H9 (cell line): ENCODE measurements around the gene GSE1. TPM values are rescaled to one million over a fixed set of nuclear protein-coding genes. Genes with fewer than 3 reads are reported as not detected.

ENCODE experiments used
- DNase-seq: peaks from one replicate; pipeline ENCODE4 v3.0.0-alpha.2; 2017
- H2AFZ ChIP-seq: one replicate; pipeline ENCODE4 v1.6.1; 2013; ENCODE audit warnings: mild to moderate bottlenecking, low read length, control low read depth, moderate library complexity
- H2AK5ac ChIP-seq: 2 replicates; pipeline ENCODE4 v1.6.1; 2013; ENCODE audit warnings: low read length, control low read depth, mixed read lengths; ENCODE audit not compliant: insufficient read length
- H2BK120ac ChIP-seq: one replicate; pipeline ENCODE4 v1.6.1; 2013; ENCODE audit warnings: low read depth, mild to moderate bottlenecking, low read length, control low read depth, inconsistent platforms; ENCODE audit not compliant: poor library complexity, severe bottlenecking
- H2BK12ac ChIP-seq: 2 replicates; pipeline ENCODE4 v1.6.1; 2013; ENCODE audit warnings: low read length, control low read depth, mixed read lengths, low read depth; ENCODE audit not compliant: insufficient read length
- H2BK15ac ChIP-seq: 2 replicates; pipeline ENCODE4 v1.6.1; 2013; ENCODE audit warnings: low read depth, low read length, control low read depth
- H2BK20ac ChIP-seq: one replicate; pipeline ENCODE4 v1.6.1; 2013; ENCODE audit warnings: low read depth, mild to moderate bottlenecking, low read length, control low read depth, inconsistent platforms; ENCODE audit not compliant: poor library complexity, severe bottlenecking
- H2BK5ac ChIP-seq: 2 replicates; pipeline ENCODE4 v1.6.1; 2013; ENCODE audit warnings: low read length, control low read depth, mixed read lengths; ENCODE audit not compliant: insufficient read length
- H3K14ac ChIP-seq: 2 replicates; pipeline ENCODE4 v1.6.1; 2013; ENCODE audit warnings: low read length, control low read depth; ENCODE audit not compliant: insufficient read depth
- H3K18ac ChIP-seq: 2 replicates; pipeline ENCODE4 v1.6.1; 2013; ENCODE audit warnings: low read depth, mild to moderate bottlenecking, mixed read lengths, low read length, control low read depth; ENCODE audit not compliant: insufficient read length
- H3K23ac ChIP-seq: 2 replicates; pipeline ENCODE4 v1.6.1; 2013; ENCODE audit warnings: low read length, control low read depth, mixed read lengths, low read depth; ENCODE audit not compliant: insufficient read length
- H3K23me2 ChIP-seq: 2 replicates; pipeline ENCODE4 v1.6.1; 2013; ENCODE audit warnings: low read depth, mild to moderate bottlenecking, mixed read lengths, low read length, control low read depth; ENCODE audit not compliant: insufficient read length, poor library complexity, severe bottlenecking
- H3K27ac ChIP-seq: 2 replicates; pipeline ENCODE4 v1.5.1; 2013; ENCODE audit warnings: low read length, control low read depth, mixed read lengths, low read depth; ENCODE audit not compliant: insufficient read length
- H3K27me3 ChIP-seq: 2 replicates; pipeline ENCODE4 v1.6.1; 2013; ENCODE audit warnings: low read length, control low read depth, inconsistent platforms; ENCODE audit not compliant: insufficient read depth
- H3K4ac ChIP-seq: 2 replicates; pipeline ENCODE4 v1.6.1; 2013; ENCODE audit warnings: low read depth, mild to moderate bottlenecking, control low read depth, inconsistent platforms, low read length, moderate library complexity
- H3K4me1 ChIP-seq: 2 replicates; pipeline ENCODE4 v1.6.1; 2013; ENCODE audit warnings: low read length, control low read depth, inconsistent platforms; ENCODE audit not compliant: insufficient read depth
- H3K4me2 ChIP-seq: 2 replicates; pipeline ENCODE4 v1.6.1; 2013; ENCODE audit warnings: low read length, control low read depth, mixed read lengths; ENCODE audit not compliant: insufficient read length, insufficient read depth
- H3K56ac ChIP-seq: 2 replicates; pipeline ENCODE4 v1.6.1; 2013; ENCODE audit warnings: low read depth, mild to moderate bottlenecking, mixed read lengths, low read length, control low read depth; ENCODE audit not compliant: insufficient read length
- H3K79me1 ChIP-seq: 2 replicates; pipeline ENCODE4 v1.6.1; 2013; ENCODE audit warnings: low read depth, mild to moderate bottlenecking, moderate library complexity, low read length, control low read depth, inconsistent platforms; ENCODE audit not compliant: insufficient read depth, poor library complexity, severe bottlenecking
- H3K79me2 ChIP-seq: 2 replicates; pipeline ENCODE4 v1.6.1; 2013; ENCODE audit warnings: low read length, control low read depth, inconsistent platforms; ENCODE audit not compliant: insufficient read depth
- H3K9ac ChIP-seq: 2 replicates; pipeline ENCODE4 v1.6.1; 2013; ENCODE audit warnings: low read length, control low read depth, mixed read lengths; ENCODE audit not compliant: insufficient read length; ENCODE audit errors: extremely low read depth
- H3K9me3 ChIP-seq: one replicate; pipeline ENCODE4 v1.6.1; 2013; ENCODE audit warnings: low read depth, low read length, inconsistent platforms; ENCODE audit not compliant: control insufficient read depth
- H3T11ph ChIP-seq: one replicate; pipeline ENCODE4 v1.6.1; 2013; ENCODE audit warnings: mild to moderate bottlenecking, low read length, control low read depth, inconsistent platforms
- H4K20me1 ChIP-seq: one replicate; pipeline ENCODE4 v1.6.1; 2013; ENCODE audit not compliant: control insufficient read depth, insufficient read length, insufficient read depth
- H4K5ac ChIP-seq: 2 replicates; pipeline ENCODE4 v1.6.1; 2013; ENCODE audit warnings: low read depth, mild to moderate bottlenecking, mixed read lengths, low read length, control low read depth; ENCODE audit not compliant: insufficient read length
- H4K8ac ChIP-seq: replicated peaks from 2 replicates; pipeline ENCODE4 v1.6.1; 2013; ENCODE audit warnings: low read length, control low read depth, mixed read lengths, low read depth; ENCODE audit not compliant: insufficient read length
- H4K91ac ChIP-seq: 2 replicates; pipeline ENCODE4 v1.6.1; 2013; ENCODE audit warnings: low read depth, mild to moderate bottlenecking, moderate library complexity, mixed read lengths, low read length, control low read depth; ENCODE audit not compliant: insufficient read length
- H3K27ac Mint-ChIP-seq, 3 experiments: 2 replicates in 2 of 3; 3 replicates in 1 of 3; pipeline ENCODE4 v1.8.0; 2020 to 2021; ENCODE audit warnings: mixed read lengths in 3 of 3, mild to moderate bottlenecking in 1 of 3, moderate library complexity in 1 of 3
- H3K27me3 Mint-ChIP-seq: 2 replicates; pipeline ENCODE4 v1.8.0; 2021; ENCODE audit warnings: low read depth, mild to moderate bottlenecking, moderate library complexity, mixed read lengths
- H3K36me3 Mint-ChIP-seq, 3 experiments: 2 replicates in 2 of 3; 3 replicates in 1 of 3; pipeline ENCODE4 v1.8.0; 2020 to 2021; ENCODE audit warnings: low read depth in 3 of 3, mixed read lengths in 3 of 3; ENCODE audit not compliant: insufficient read depth in 1 of 3
- H3K4me1 Mint-ChIP-seq, 2 experiments: 2 replicates each; pipeline ENCODE4 v1.8.0; 2020; ENCODE audit warnings: mixed read lengths in 2 of 2
- H3K4me3 Mint-ChIP-seq, 2 experiments: 2 replicates in 1 of 2; 3 replicates in 1 of 2; pipeline ENCODE4 v1.8.0; 2020 to 2021; ENCODE audit warnings: mild to moderate bottlenecking in 2 of 2, mixed read lengths in 2 of 2, moderate library complexity in 1 of 2
- H3K9me3 Mint-ChIP-seq, 2 experiments: 2 replicates in 1 of 2; 3 replicates in 1 of 2; pipeline ENCODE4 v1.8.0; 2020; ENCODE audit warnings: mild to moderate bottlenecking in 2 of 2, mixed read lengths in 2 of 2, moderate library complexity in 1 of 2
- WGBS: extraction: QIAGEN DNeasy Blood & Tissue Kit; methylation state at CpG from one replicate; pipeline ENCODE4 v1.1.7; 2013; ENCODE audit warnings: missing lambda C conversion rate, low lambda C conversion rate, mixed read lengths; ENCODE audit not compliant: insufficient read length; ENCODE audit errors: extremely low coverage; 5-methylcytosine and 5-hydroxymethylcytosine counted together
- total RNA-seq: library from RNA; stranded (reverse); gene quantifications from 2 replicates; pipeline ENCODE4 v1.2.1, GENCODE V29; 2021
- TF ChIP-seq, protein P1 (sequence below): fragments of 200-600 bp; sonication (generic); conservative IDR thresholded peaks from 3 replicates; pipeline ENCODE4 v1.8.0; 2021; ENCODE audit warnings: antibody characterized with exemption, mild to moderate bottlenecking

The GSE1 gene
- total RNA-seq, 1 experiment from 2014 or later: 125 TPM

DNA sequence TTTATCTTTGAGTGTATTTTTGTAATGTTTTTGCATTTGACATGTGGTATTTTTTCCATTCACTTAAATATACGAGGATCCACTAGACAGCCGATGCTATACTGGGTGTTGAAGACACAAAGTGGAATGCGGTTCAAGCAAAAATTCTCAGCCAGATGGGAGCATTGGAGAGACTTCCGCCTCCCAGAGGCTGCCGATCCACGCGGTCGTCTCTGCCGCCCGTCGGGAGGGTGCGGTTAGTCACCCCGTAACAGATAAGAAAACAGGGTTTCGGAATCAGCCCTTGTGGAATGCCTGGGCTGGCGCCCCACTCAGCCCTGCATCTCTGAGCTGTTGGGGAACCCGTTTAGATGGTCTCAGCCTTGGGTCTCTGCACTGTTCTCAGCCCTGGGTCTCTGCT lies 7.3 kb downstream of the GSE1 start:
- Histone ChIP-seq H3K4me1 (no peaks in the 10 kb centered on the region; the same call in 1 of the 2 replicates), H2BK5ac (no peak overlapping the region), H4K20me1 (peaks cover 8% of the 10 kb centered on the region), H2AK5ac (no peak overlapping the region), H3K18ac (no peak overlapping the region), H2BK12ac (no peak overlapping the region), H2AFZ (no peak overlapping the region), H3K27ac (no peak overlapping the region), H3K79me2 (peaks cover 79% of the 10 kb centered on the region; the same call in 1 of the 2 replicates), H3K23ac (no peak overlapping the region), H3K79me1 (peaks cover 13% of the 10 kb centered on the region), H3T11ph (no peak overlapping the region), H3K9me3 (no peaks in the 10 kb centered on the region), H4K91ac (no peak overlapping the region), H3K23me2 (peaks cover 1% of the 10 kb centered on the region), H4K5ac (no peak overlapping the region), H2BK15ac (no peak overlapping the region), H3K14ac (no peak overlapping the region), H2BK20ac (no peak overlapping the region), H3K4ac (no peak overlapping the region), H3K4me2 (no peak overlapping the region), H3K9ac (no peak overlapping the region), H3K56ac (no peak overlapping the region), H2BK120ac (no peak overlapping the region), H4K8ac (no peak overlapping the region), H3K27me3 (no peaks in the 10 kb centered on the region)
- Mint-ChIP-seq H3K4me3 (peak overlapping the region in 1 of 2 experiments; percentile 47; a peak in 1 of 5 replicates), H3K27me3 (no peaks in the 10 kb centered on the region), H3K36me3 (peaks cover 11 to 47% (median 32%) of the 10 kb centered on the region in 3 experiments; a peak in 6 of 7 replicates), H3K9me3 (no peaks in the 10 kb centered on the region), H3K27ac (peak overlapping the region in 1 of 3 experiments; percentile 83; a peak in 3 of 7 replicates), H3K4me1 (peaks cover 73 to 78% of the 10 kb centered on the region in 2 experiments)
- DNase-seq: no peak
- TF ChIP-seq, protein P1, sequence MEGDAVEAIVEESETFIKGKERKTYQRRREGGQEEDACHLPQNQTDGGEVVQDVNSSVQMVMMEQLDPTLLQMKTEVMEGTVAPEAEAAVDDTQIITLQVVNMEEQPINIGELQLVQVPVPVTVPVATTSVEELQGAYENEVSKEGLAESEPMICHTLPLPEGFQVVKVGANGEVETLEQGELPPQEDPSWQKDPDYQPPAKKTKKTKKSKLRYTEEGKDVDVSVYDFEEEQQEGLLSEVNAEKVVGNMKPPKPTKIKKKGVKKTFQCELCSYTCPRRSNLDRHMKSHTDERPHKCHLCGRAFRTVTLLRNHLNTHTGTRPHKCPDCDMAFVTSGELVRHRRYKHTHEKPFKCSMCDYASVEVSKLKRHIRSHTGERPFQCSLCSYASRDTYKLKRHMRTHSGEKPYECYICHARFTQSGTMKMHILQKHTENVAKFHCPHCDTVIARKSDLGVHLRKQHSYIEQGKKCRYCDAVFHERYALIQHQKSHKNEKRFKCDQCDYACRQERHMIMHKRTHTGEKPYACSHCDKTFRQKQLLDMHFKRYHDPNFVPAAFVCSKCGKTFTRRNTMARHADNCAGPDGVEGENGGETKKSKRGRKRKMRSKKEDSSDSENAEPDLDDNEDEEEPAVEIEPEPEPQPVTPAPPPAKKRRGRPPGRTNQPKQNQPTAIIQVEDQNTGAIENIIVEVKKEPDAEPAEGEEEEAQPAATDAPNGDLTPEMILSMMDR: no peak
- no CpG with 5 or more reads among the region's 16 CpGs for WGBS
